Bone marrow (tissue), 2 donors: ENCODE measurements around the gene MRPL34.
A peak's percentile ranks its signal among the peaks of the same experiment; 100 is the strongest.
"Not testable (repeated sequence)": the region's sequence is repeated elsewhere in the genome, so short reads cannot be mapped to it uniquely, and the experiment has no call there.

Experiments
- DNase-seq, 2 donors: peaks; one replicate each; lab custom pipeline; 2025; lab: John Stamatoyannopoulos, UW

The MRPL34 gene

DNA sequence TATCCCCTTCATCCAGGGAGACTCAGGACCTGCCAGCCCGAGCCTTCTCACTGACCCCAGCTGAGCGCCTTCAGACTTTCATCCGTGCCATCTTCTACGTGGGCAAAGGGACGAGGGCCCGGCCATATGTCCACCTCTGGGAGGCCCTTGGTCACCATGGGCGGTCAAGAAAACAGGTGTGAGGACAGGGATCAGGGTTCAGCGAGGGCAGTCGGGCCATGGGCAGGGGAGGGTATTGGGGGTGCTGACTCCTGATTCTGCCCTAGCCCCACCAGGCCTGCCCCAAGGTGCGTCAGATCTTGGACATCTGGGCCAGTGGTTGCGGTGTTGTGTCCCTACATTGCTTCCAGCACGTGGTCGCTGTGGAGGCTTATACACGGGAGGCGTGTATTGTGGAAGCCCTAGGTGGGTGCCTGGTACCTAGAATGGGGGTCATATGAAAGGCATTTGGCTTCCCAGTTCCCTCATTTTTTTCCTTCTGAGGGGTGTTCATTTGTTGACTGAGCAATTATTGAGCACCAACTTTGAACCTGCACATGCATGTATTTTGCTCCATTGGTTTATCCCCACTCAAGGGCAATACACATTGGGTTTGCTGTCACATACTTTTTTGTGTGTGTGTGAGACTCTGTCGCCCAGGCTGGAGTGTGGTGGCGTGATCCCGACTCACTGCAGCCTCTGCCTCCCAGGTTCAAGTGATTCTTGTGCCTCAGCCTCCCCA lies 20.1 kb upstream of the MRPL34 start:
- DNase-seq = no peak

DNA sequence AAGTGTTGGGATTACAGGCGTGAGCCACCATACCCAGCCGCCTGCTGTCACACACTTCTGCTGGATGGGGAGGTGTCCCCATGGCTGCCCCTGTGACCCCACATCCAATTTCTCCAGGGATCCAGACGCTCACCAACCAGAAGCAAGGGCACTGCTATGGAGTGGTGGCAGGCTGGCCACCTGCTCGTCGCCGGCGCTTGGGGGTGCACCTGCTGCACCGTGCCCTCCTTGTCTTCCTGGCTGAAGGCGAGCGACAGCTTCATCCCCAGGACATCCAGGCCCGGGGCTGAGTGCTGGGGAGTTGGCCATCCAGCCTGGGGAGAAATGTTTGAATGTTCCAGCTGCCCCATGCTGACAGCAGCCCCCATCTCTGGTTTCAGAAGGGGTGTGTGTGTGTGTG lies 19.4 kb upstream of the MRPL34 start:
- no peak for DNase-seq

DNA sequence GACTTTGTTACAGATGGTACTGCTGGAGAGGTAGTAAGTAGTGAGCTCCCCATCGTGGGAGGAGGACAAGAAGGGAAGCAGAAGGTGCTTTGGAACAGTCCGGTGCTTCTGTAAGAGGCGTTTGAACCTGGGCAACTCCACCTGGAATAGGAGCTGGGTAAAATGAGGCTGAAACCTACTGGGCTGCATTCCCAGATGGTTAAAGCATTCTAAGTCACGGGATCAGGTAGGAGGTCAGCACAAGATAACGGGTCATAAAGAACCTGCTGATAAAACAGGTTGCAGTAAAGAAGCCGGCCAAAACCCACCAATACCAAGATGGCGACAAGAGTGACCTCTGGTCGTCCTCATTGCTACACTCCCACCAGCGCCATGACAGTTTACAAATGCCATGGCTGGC lies 18.9 kb upstream of the MRPL34 start:
- DNase-seq = no peak

DNA sequence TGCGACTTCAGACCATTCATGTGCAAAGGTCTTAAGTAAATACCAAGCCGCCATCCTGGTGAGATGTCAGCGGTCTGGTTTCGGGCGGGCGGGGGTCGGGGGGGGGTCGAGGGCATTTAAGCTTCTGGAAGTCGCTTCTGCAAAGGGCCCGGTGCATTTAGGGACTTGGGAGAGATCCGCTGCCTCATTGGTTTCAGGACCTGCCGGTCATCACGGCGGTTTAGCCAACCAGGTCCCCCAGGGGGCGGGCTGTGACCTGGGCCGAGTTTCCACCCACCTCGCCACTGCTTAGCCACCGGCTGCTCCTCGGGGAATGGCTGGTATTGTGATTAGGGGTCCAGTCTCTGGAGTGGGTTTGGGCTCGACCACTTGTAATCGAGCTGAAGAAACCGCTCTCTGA lies 16.2 kb upstream of the MRPL34 start:
- DNase-seq = peak; percentile 8 to 56

DNA sequence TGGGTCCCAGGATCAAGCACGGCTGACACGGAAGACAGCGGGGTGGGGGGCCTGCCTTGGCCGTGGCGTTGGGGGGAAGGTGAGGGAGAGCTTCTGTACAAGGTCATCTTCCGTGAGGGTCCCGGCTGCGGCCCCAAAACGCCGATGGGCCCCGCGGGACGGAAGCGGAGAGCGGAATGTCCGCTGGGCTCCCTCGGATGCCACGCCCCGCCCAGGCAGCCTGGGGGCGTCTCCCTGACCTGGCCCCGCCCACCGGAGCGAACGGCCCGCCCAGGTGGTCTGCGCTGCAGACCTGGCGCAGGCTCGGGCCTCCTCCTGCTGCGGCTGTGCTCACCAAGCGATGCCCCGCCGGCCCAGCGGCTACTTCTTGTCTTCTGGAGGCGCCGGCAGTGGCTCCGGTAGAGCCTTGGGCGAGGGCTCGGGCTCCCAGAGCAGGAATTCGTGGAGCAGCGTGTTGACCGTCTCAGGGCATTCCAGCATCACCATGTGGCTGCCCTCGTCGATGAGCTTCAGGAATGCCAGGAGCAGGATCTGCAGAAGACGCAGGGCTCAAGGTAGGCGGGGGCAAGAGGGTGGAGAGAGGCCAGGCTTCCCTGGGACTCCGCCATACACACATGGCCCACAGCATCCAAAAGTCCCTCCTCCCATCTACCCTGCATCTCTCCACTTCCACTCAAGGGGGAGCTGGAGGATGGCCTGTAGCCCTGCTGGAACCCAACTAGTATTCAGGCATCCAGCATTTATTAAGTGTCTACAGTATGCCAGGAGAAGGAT lies 13.2 kb upstream of the MRPL34 start:
- DNase-seq = peak; percentile 72 to 76

DNA sequence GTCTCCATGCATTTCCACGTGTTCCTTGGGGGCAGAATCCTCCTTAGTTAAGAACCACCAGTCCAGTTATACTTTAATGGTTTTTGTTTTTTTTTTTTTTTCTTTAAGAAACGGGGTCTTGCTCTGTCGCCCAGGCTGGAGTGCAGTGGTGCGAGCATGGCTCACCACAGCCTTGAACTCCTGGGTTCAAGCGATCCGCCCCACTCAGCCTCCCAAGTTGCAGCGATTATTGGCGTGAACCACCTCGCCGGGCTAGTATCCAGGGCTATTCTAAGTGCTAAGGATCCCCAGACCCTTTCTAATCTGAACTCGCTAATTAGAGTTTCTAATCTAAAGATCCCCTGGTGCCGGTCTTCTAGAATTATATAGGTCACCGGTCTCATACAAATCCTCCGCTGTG lies 12.1 kb upstream of the MRPL34 start:
- DNase-seq = no peak

DNA sequence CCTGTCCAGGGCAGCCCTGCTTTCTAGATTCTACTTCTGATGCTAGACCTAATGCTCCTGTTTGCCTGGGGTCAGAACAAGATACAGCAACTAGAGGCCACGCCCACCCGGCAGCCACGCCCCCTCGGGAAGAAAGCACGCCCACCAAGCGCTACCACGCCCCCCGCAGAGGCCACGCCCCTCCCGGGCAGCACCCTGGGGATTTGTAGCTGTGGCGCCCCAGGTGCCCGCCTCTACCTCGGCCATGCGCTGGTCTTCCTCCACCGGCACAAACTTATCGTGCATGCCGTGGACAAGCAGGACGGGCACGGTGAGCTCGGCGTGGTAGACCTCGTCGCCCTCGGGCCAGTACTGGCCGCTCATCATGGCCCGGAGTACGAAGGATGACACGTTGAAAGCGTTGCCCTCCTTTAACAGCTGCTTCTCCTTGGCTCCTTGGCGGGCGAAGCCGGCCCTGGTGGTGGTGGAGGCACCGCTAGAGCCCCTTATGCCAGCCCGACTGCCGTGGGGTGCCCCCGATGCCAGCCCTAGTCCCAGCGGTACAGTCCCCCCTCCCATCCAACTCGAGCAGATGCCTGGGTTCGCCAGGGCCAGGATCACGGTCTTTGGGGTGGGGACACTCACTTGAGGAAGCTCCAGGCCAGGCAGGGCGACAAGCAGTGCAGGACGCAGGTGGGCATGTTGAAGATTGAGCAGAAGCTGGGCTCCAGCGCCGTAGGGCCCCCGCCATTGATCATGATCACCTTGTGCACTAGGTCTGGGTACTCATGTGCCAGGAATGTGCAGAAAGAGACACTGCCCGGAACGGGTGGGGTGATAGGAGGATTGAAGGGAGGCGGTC lies 11.4 kb upstream of the MRPL34 start:
- DNase-seq = peak in 1 of 2 donors; percentile 3

DNA sequence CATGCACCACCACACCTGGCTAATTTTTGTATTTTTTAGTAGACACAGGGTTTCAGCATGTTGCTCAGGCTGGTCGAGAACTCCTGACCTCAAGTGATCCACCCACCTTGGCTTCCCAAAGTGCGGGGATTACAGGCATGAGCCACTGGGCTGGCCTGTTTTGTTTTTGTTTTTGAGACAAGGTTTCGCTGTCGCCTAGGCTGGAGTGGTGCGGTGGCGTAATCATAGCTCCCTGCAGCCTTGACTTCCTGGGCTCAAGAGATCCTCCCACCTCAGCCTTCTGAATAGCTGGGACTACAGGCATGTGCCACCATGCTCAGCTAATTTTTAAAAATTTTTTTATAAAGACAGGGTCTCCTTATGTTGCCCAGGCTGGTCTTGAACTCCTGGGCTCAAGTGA lies 10.1 kb upstream of the MRPL34 start:
- DNase-seq = not testable (repeated sequence)

DNA sequence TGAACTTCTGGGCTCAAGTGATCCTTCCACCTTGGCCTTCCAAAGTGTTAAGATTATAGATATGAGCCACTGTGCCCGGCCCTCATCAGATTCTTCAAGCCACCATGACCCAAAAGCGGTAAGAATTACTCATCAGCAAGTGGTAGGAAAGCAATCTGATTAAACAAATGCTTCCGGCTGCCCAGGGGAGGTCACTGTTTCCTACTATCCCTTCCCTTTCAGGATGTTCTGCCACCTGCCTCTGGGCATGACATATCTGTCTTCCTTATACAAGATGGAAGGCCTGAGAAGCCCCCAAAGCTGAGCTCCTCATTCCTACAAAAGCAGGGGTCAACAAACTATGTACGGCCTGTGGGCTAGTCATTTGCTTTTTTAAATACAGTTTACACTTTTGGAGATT lies 9.4 kb upstream of the MRPL34 start:
- no peak for DNase-seq

DNA sequence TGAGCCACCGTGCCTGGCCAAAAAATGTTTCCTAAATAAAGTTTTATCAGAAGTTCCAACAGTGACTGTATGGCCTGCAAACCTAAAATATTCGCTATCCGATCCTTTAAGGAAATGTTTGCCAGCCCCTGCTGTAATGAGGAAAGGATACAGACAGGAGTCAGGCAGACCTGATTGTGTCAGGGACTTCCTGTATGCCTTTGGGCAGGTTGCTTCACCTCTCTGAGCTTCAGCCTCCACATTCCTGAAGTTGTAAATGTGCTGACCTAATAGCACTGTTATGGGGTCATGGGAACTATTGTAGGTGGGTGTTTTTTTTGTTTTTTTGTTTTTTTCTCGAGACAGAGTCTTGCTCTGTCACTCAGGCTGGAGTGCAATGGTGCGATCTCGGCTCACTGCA lies 8.7 kb upstream of the MRPL34 start:
- no peak for DNase-seq

DNA sequence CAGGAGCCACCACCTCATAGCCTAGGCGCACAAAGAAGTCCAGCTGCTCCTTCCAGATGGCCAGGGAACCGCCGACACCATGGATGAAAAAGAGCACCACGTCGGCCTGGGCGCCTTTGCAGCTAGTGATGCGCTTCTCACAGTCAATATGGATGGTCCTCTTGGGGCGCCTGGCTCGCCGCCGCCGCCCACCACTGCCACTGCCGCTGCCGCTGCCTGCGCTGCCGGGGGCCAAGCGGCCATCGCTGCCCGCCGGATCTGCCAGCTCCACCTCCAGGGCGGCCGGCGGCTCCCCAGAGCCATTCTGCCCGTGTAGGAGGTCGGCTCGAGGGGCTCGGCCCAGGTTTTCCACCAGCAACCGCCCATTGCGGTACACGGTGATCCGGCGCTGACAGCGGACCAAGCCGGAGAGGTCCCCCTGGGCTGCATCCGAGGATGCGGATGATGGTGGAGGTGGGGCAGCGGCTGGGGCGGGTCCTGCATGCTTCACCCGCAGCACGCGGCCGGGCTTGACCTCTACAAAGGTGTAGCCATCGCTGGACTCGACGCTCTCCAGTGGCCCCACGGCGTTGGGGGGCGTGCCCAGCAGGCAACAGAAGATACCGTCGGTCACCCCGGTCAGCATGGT lies 4.6 kb upstream of the MRPL34 start:
- DNase-seq = no peak

DNA sequence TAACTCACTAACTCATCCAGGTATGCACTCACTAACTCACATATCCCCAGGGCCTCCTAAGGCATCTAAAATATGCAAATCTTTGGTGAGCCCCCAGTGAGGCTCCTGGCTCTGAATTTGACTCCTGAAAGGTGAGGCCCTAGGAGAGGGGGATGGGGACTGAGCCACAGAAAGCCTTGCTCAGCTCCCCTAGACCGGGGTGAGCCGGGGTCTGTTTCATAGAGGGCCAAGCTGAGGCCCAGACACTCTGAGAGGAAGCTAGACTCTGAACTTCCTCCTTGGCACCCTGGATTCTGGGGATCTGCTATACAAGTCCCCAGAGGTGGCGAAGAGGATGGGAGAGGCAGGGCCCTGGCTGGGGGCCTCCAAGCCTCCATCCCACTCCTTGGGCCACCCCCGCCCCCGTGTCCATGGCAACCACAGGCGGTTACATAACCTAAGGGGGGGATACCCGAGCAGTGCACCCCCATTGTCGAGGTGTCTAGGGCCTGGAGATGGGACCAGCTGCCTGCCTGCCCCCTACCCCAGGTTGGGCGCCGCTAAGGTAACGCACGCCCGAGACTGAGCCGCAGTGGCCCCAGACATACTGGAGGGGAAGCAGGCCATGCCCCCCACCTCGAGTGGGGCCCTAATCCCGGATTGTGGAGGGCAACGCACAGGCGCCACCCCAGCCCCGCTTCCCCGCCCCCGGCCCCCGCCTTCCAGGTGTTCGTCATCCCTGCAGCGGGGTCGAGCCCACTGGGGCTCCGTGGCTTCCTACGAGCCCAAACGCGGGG lies 3.1 kb upstream of the MRPL34 start:
- peak; percentile 22 to 37 for DNase-seq

DNA sequence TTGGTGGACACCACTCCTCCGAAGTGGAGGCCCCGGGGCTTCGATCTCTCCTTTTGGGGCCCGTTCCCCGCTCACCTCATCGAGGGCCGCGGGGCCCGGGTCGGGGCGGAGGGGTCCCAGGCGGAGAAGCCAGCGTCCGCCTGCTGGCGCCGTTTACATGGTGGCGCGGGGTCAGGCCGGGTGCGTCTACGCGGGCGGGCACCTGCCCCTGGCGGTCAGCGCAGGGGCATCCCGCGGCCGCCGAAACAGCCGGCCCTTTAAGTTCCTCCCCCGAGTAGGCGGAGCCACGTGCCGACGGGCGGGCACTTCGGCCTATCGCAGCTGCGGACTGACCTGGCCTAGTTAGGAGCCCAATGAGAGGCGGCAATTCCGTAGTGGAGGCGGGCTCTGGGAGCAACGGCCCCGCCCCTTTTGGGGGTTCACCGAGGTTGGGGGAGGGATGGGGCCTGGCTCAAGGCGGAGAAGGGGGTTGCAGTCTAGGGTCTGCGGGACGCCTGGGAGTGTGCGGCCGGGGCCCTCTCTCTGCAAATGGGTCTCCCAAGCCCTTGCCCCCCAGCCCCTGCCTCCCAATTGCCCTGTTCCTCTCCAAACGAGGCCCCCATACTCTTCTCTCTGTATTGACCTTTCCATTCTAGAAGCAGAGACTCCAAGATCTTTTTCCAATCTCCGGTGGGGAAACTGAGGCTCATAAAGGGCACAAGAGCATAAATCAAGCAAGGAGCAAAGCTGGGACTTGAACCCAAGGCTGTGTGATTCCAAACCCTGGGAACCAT lies 2.3 kb upstream of the MRPL34 start, which contains the start of gene ABHD8:
ABHD8 (minus strand) TSS at position 259 of the 773 bp plus-strand sequence. CDS start 1,809 bp downstream, outside the sequence.
- peak; percentile 75 to 76 for DNase-seq

DNA sequence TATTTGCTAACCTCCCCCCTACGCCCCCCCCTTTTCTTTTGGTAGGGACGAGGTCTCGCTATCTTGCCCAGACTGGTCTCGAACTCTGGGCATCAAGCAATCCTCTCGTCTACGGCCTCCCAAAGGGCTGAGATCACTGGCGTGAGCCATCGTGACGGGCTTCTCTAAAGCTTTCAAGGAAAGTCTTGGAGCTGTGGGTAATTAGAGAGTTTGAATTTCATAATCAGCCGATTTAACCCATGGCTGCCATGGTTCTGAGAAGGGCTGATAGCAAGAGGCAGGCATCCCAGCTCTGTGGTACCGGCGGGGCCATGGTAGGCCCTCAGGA lies 1.8 kb upstream of the MRPL34 start:
- DNase-seq = no peak

DNA sequence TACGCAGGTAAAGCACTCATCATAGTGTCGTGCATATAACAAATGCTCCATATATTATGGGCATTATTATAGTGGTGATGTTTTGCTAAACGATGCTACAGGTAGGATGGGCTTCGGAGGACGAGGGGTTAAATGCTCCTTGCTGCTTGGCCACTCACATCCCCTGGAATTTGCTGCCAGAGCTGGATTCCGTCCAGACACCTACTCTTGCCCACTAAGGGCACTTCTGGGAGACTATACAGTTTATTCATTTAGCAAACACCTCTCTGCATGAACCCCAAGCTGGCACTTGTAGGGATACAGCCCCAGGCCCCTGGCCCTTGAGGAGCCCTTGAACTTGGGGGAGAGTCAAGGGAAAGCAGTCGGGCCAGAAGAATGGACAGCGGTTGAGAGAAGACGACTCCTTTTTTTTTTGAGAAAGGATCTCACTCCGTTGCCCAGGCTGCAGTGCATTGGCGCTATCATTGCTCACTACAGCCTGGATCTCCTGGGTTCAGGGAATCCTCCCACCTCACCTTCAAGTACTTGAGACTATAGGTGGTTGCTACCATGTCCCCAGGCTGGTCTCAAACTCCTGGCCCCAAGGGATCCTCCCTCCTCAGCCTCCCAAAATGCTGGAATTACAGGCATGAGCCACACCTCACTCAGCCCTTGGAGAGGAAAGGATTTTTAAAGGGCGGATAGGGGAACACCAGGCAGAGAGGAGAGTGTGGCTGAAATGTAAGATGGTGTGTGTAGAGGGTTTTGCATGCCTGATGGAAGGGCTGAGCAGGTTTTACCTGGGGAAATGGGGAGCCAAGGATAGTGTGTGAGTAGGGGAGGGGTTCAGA lies 1.1 kb upstream of the MRPL34 start:
- DNase-seq = no peak

DNA sequence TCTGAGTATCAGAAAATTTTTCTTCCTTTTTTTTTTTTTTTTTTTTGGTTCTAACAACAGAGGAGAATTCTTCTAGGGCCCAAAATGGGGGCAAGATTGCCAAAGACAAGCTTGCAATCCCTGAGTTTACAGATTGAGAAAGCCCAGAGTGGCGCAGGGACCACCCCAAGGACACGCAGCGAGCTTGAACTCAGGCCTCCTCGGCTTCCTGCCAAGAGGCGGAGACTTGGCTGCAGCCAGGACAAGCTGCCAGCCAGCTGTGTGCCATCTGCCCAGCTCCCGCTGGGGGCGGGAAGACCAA lies 506 bp upstream of the MRPL34 start:
- no peak for DNase-seq

DNA sequence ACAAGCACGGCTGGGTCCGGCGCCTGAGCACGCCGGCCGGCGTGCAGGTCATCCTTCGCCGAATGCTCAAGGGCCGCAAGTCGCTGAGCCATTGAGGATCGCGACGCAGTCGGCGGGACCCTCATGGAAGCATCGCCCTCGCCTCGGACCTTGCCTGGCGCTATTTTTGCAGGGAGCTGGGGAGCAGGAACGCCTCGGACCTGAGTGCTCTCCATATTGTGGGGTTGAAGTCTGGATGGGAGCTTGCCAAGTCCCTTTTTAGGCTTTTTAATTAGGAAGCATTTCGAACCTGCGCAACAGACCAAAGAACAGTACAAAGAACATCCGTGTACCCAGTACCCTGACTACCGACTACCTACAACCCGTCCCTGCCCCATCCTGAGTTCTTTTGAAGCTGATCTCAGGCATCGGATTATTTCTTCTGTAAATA lies 628 bp downstream of the MRPL34 start:
- no peak for DNase-seq

DNA sequence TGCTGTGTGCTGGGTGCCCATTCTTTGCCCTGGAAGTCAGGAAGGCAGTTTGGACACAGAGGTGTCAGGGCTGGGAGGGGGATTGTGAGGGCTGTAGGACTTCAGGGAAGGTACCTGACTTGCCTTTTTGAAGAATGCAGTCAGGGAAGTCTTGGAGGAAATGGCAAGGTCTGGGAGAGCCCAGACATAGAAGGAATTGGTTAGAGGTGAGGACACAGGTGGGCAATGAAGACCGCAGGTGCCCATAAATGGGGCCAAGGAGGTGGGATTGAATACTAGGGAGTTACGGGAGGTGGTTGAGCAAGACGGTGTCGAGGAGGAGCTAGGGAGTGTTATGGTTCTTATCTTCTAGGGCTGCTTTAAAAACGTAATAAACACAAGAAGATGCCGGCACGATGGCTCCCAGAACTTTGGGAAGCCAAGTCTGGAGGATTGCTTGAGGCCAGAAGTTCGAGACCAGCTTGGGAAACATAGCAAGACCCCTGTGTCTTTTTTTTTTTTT lies 2.3 kb downstream of the MRPL34 start:
- DNase-seq = no peak

DNA sequence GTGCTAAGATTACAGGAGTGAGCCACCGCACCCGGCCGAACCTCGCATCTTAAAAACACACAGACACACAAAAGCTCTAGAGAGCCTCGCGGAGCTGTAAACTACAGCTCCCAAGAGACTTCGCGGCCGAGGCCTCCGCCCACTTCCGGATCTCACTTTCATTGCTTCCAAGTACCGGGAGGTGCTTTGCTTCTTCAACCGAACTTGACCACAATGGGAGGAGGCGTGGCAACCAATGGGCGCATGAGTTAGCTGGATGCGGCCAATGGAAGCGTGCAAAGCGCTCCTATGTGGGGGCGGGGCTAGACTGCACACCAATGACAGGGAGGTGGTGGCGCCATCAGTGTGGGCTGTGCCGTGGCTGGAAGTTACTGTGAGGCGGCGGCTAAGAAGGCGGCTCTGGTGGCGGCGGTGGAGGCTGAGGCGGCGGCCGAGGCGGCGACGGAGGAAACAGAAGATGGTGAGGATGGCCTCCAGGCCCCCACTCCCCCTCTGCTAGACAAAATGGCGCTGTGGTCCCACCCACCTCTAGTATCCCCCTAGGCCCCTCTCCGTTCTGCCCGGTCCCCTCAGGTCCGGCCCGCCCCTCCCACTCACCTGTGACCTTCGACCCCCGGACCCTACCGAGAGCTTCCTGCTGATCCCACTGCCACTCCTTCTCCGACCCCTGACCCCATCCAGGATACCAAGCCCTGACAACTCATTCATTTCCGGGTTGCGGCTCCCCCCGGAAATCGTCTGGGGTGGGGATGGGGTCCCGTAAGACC lies 3.7 kb downstream of the MRPL34 start, which contains the start of gene DDA1:
DDA1 (plus strand) TSS at position 366 of the 767 bp plus-strand sequence; CDS start at position 458, 92 bp downstream.
- DNase-seq = peak; percentile 78 to 99
